Measurements from ENCODE around the gene GNL2.
"Not testable (repeated sequence)": the region's sequence is repeated elsewhere in the genome, so short reads cannot be mapped to it uniquely, and the experiment has no call there.

The GNL2 gene

GRCh38 chr1:37532418-37533156 is 63.1 kb downstream of the GNL2 start:
- H3K4me3 ChIP-seq (ENCODE audit: low read length); DNase-seq (ENCODE audit: low read depth, low spot score): not testable (repeated sequence)

GRCh38 chr1:37529888-37530287 is 65.8 kb downstream of the GNL2 start:
- DNase-seq (ENCODE audit: low read depth, low spot score): not testable (repeated sequence)

GRCh38 chr1:37519613-37520012 is 76.1 kb downstream of the GNL2 start:
- no peak for DNase-seq (ENCODE audit: low read depth, low spot score)

More at GRCh38 chr1:37529888-37530287, 65.8 kb downstream of the GNL2 start:
- not testable (repeated sequence) for H3K4me3 ChIP-seq (ENCODE audit: low read length)

GRCh38 chr1:37518929-37519328 is 76.8 kb downstream of the GNL2 start:
- peak; percentile 29 for DNase-seq (ENCODE audit: low read depth, low spot score)
- H3K4me3 ChIP-seq (ENCODE audit: low read length): not testable (repeated sequence)

More at GRCh38 chr1:37519613-37520012, 76.1 kb downstream of the GNL2 start:
- no peak overlapping the region for H3K4me3 ChIP-seq (ENCODE audit: low read length)

- H3K4me3 ChIP-seq (ENCODE audit: low read length); DNase-seq (ENCODE audit: low read depth, low spot score): not testable (repeated sequence)
These were observed 77.5 kb downstream of the GNL2 start for GRCh38 chr1:37518241-37518640.

GRCh38 chr1:37517569-37517968 is 78.2 kb downstream of the GNL2 start:
- DNase-seq (ENCODE audit: low read depth, low spot score): no peak
- no peak overlapping the region for H3K4me3 ChIP-seq (ENCODE audit: low read length)
